Cortex of kidney (tissue), 1 donor: ENCODE data around the gene URGCP.

ENCODE experiments used
- DNase-seq: peaks from one replicate; lab custom pipeline; 2025; lab: John Stamatoyannopoulos, UW

URGCP gene

DNA sequence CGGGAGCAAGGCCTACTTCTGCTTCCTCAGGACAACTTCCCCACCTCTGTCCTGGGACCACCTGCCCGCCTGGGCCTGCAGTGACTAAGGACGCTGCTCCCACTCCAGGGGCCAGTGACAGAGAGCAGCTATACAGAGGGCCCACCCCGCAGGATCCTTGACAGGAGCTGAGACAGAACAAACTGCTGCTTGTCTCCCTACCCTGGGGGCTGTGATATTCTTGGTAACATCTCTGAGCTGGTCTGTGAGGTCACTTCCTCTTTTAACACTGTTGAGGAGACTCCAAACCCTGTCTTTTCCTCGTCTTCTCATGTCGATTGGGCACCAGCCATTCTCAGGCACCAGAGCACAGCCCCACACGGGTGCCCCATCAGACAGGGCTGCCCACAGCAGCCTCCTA, 30.2 kb downstream of the URGCP start:
- DNase-seq = no peak

- no peak for DNase-seq
Observed at GRCh38 chr7:43873300-43873699, 33.1 kb downstream of the URGCP start.

GRCh38 chr7:43872406-43873110, 33.8 kb downstream of the URGCP start:
- no peak for DNase-seq

GRCh38 chr7:43871064-43871463, 35.3 kb downstream of the URGCP start:
- no peak for DNase-seq

- no peak for DNase-seq
Observed at GRCh38 chr7:43870316-43870715, 36.1 kb downstream of the URGCP start.

- no peak for DNase-seq
Observed at GRCh38 chr7:43869867-43870240, 36.5 kb downstream of the URGCP start.

DNA sequence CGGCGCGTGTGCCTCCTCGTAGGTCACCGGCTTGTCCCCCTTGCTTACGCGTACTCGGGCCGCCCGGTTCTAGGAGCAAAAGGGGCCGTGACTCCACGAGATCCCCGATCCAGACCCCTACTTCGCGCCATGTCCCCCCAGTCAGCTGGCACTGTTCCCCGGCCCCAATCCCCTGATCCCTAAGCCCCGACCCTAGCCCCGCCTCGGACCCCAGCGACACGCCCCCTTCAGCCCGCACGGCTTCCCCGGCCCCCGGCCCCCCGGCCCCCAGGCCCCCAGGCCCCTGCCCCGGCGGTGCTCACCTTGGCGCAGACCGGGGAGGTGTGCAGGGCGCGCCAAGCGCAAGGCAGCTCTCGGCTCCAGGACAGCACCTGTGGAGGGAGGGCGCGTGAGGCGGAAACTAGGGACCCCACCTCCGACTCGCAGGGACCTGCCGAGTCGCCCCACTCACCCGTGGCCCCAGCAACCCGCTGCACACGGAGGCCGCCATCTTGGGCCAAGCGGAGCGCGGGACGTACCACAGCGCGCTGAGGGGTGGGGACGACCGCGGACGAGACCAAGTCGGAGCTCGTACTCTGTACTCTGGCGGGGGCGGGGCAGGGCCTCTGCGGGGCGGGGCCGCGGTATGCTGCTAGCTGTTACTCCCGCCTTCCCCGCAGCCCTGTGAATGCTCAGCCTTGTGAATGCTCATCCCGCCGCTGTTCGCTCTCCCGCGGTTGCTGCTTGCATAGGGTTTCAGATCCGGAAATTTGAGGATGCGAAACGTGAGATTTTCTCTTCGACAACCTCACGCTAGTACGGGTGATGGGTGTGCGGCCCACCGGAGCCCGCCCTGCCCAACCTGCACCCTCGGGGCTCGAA, 37.2 kb downstream of the URGCP start, which contains the start of gene MRPS24:
Gene MRPS24 (minus strand): TSS at position 512 of the 861 bp plus-strand sequence. CDS start 22 bp downstream, at position 490.
- peak; percentile 48 for DNase-seq

- no peak for DNase-seq
Observed at GRCh38 chr7:43868681-43869005, 37.8 kb downstream of the URGCP start.

DNA sequence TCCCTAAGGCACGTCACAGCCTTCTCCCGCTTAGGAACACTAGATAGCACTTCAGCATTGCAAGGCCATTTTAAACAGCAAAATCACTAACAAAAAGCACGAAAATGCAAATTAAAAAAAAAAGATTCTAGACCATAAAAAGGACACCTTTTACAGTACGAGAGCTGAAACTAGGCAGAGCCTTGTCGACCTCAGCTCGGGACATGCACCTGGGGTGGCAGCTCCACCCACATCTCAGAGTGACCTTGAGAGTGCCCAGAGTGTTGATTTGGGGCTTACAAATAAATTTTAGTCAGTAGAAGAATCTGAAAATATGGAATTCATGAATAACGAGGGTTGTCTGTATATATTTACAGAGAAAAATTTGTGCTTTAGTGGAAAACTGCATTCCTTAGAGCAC, 38.2 kb downstream of the URGCP start:
- DNase-seq = no peak

- no peak for DNase-seq
Observed at GRCh38 chr7:43865277-43865676, 41.1 kb downstream of the URGCP start.

DNA sequence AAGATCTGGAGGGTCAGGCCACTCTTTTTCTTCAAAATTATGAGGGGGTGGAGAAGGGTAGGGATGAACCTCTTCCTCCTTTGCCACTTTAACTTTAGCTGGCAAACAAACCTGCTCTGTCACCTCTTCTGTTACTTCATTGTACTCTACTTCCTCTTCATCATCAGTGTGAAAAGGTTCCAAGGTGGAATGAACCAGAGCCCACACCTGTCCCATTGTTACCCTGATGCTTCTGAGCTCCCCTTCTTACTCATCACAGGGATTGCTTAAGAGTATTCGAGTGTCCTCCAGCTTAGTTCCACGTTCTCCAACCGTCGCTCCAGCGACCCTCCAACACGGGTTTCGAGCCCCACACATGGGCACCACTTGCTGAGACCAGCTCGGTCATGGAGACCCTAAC, 42.3 kb downstream of the URGCP start:
- no peak for DNase-seq

GRCh38 chr7:43856996-43857395, 49.4 kb downstream of the URGCP start:
- no peak for DNase-seq

DNA sequence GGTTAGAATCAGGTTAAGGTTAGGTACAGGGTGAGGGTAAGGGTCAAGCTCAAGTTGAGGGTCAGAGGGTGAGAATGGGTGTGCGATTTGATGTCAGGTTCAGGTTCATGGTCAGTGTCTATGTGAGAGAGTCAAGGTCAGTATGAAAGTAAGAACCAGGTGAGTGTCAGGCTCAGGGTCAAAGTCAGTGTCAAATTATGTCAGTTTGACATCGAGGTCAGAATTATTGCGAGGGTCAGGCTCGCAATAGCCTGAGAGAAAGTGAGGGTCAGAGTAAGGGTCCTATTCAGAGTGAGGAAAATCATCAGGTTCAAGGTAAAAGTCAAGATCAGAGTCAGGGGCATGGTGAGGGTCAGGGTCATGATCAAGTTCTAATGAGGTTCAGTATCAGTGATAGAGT, 50.1 kb downstream of the URGCP start:
- no peak for DNase-seq

GRCh38 chr7:43855176-43855575, 51.2 kb downstream of the URGCP start:
- DNase-seq = no peak

DNA sequence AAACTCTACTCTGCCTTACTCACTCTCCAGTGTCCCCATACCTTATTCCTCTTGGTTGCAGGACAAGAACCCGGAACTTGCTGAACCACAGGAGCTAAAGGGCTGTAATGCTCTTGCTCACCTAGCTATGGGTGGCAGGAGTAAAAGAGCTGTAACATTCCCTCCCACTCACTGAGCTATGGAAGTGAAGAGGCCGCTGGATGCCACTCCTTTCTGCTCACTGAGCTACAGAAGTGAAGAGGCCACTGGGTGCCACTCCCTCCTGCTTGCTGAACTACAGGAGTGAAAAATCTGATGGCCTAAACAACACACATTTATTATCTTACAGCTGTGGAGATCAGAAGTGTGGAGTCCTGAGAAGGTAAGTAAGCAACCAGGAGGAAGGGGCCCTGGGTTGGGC, 54.6 kb downstream of the URGCP start:
- DNase-seq = no peak

DNA sequence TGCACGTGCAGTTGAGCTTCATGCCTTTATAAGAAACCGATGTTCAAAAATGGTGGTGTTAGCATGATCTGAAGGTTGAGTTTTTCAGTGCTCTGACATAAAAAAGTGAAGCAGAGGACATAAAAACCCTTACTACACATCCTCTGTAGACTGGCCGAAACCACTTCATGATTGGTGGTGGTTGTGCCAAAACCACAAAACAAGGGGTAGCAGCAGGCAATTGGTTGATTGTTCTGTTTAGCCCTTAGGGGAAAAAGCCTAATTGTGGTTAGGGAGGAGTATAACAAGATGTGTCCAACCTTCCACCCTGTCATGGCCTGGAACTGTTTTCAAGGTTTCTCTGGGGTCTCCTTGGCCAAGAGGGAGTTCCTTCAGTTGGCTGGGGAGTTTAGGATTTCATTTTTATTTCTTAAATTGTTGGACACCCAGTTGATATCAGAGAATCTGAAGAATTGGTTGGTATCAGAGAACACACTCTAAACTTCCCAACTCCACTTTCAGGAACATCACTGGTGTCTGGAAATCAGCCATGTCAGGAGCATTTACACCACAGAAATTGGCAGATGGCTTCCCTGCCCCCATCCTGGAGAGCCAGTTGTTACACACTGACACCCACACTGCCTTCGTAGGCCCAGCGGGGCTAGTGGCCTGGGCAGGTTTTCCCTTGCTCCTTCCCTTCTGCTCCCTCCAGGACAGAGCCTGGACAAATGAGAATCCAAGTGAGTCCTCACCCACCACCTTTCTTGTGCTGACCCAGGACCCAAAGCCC, 55.9 kb downstream of the URGCP start:
- DNase-seq = no peak

- DNase-seq = no peak
Observed at GRCh38 chr7:43849047-43849446, 57.3 kb downstream of the URGCP start.

DNA sequence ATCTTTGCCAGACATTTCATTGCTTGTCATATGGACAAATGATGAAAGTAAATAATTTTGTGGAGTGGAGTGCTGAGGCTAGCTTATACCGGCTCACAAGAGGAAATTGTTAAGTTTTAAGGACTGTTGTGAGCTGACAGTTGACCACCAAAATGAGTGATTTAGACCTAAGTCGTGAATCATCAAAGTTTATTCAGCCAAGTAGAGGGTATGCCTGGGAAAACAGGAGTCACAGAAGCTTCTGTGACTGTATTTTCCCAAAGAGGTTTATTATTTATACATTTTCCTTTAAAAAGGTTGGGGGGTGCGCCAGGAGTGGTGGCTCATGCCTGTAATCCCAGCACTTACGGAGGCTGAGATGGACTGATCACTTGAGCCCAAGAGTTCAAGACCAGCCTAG, 58.9 kb downstream of the URGCP start:
- no peak for DNase-seq

DNA sequence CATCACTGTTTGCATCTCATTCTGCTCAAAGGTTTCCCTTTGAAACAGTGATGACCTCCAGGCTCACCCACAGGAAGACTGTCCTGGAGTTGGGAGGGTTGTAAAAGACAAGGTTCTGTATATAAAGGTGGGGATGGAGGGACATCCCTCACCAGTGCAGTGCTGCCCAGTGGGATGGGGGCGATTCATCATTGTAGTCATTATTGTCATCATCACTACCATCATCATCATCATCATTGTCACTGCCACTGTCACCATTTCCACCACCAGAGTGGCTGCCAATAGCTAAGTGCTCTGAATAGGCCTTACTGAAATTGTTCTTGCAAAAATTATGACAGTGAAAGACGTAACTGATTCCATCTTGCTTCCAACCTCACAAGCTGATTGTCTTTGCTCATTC, 61.7 kb downstream of the URGCP start:
- no peak for DNase-seq

GRCh38 chr7:43844257-43844656, 62.1 kb downstream of the URGCP start:
- no peak for DNase-seq

- no peak for DNase-seq
Observed at GRCh38 chr7:43843296-43843695, 63.1 kb downstream of the URGCP start.

GRCh38 chr7:43838201-43838658, 68.2 kb downstream of the URGCP start:
- DNase-seq = no peak
